ENCODE measurements around the gene NAMPT. TPM values are rescaled to one million over a fixed set of nuclear protein-coding genes. Genes with fewer than 3 reads are reported as not detected.

NAMPT gene
- total RNA-seq, 1 experiment from 2014 or later = 88.3 TPM

- DNase-seq (ENCODE audit: low read depth) = no peak
- in situ Hi-C loops (cut with HindIII; ENCODE audit: low pct_unique_long_range_greater_than_20kb, low sequenced_read_pairs) = no loop called here
Observed at GRCh38 chr7:106281585-106282318, 3.0 kb downstream of the NAMPT start.

- no peak for DNase-seq (ENCODE audit: low read depth)
- in situ Hi-C loops (cut with HindIII; ENCODE audit: low pct_unique_long_range_greater_than_20kb, low sequenced_read_pairs) = no loop called here
Observed at GRCh38 chr7:106281127-106281526, 3.7 kb downstream of the NAMPT start.

- DNase-seq (ENCODE audit: low read depth) = no peak
- in situ Hi-C loops (cut with HindIII; ENCODE audit: low pct_unique_long_range_greater_than_20kb, low sequenced_read_pairs) = no loop called here
Observed at GRCh38 chr7:106279425-106280197, 5.2 kb downstream of the NAMPT start.

- DNase-seq (ENCODE audit: low read depth) = no peak
- in situ Hi-C loops (cut with HindIII; ENCODE audit: low pct_unique_long_range_greater_than_20kb, low sequenced_read_pairs) = no loop called here
Observed at GRCh38 chr7:106278695-106279094, 6.1 kb downstream of the NAMPT start.

GRCh38 chr7:106277976-106278375 is 6.8 kb downstream of the NAMPT start:
- DNase-seq (ENCODE audit: low read depth) = no peak
- in situ Hi-C loops (cut with HindIII; ENCODE audit: low pct_unique_long_range_greater_than_20kb, low sequenced_read_pairs) = no loop called here

GRCh38 chr7:106276513-106276912 is 8.3 kb downstream of the NAMPT start:
- in situ Hi-C loops (cut with HindIII; ENCODE audit: low pct_unique_long_range_greater_than_20kb, low sequenced_read_pairs) = no loop called here
- DNase-seq (ENCODE audit: low read depth) = no peak

GRCh38 chr7:106273009-106273668 is 11.6 kb downstream of the NAMPT start:
- no peak for DNase-seq (ENCODE audit: low read depth)
- in situ Hi-C loops (cut with HindIII; ENCODE audit: low pct_unique_long_range_greater_than_20kb, low sequenced_read_pairs) = no loop called here

- no peak for DNase-seq (ENCODE audit: low read depth)
- in situ Hi-C loops (cut with HindIII; ENCODE audit: low pct_unique_long_range_greater_than_20kb, low sequenced_read_pairs) = no loop called here
Observed at GRCh38 chr7:106270122-106270977, 14.4 kb downstream of the NAMPT start.

- in situ Hi-C loops (cut with HindIII; ENCODE audit: low pct_unique_long_range_greater_than_20kb, low sequenced_read_pairs) = no loop called here
- DNase-seq (ENCODE audit: low read depth) = no peak
Observed at GRCh38 chr7:106269254-106269961, 15.4 kb downstream of the NAMPT start.

- in situ Hi-C loops (cut with HindIII; ENCODE audit: low pct_unique_long_range_greater_than_20kb, low sequenced_read_pairs) = no loop called here
- no peak for DNase-seq (ENCODE audit: low read depth)
Observed at GRCh38 chr7:106265133-106265532, 19.6 kb downstream of the NAMPT start.

- DNase-seq (ENCODE audit: low read depth) = no peak
- in situ Hi-C loops (cut with HindIII; ENCODE audit: low pct_unique_long_range_greater_than_20kb, low sequenced_read_pairs) = no loop called here
Observed at GRCh38 chr7:106262221-106262881, 22.4 kb downstream of the NAMPT start.

- in situ Hi-C loops (cut with HindIII; ENCODE audit: low pct_unique_long_range_greater_than_20kb, low sequenced_read_pairs) = no loop called here
- no peak for DNase-seq (ENCODE audit: low read depth)
Observed at GRCh38 chr7:106260136-106260561, 24.6 kb downstream of the NAMPT start.

GRCh38 chr7:106258789-106259188 is 26.0 kb downstream of the NAMPT start:
- DNase-seq (ENCODE audit: low read depth) = no peak
- in situ Hi-C loops (cut with HindIII; ENCODE audit: low pct_unique_long_range_greater_than_20kb, low sequenced_read_pairs) = no loop called here

- no peak for DNase-seq (ENCODE audit: low read depth)
- in situ Hi-C loops (cut with HindIII; ENCODE audit: low pct_unique_long_range_greater_than_20kb, low sequenced_read_pairs) = no loop called here
Observed at GRCh38 chr7:106257752-106258151, 27.0 kb downstream of the NAMPT start.

- no peak for DNase-seq (ENCODE audit: low read depth)
- in situ Hi-C loops (cut with HindIII; ENCODE audit: low pct_unique_long_range_greater_than_20kb, low sequenced_read_pairs) = no loop called here
Observed at GRCh38 chr7:106256144-106256543, 28.6 kb downstream of the NAMPT start.

GRCh38 chr7:106255246-106255645 is 29.5 kb downstream of the NAMPT start:
- in situ Hi-C loops (cut with HindIII; ENCODE audit: low pct_unique_long_range_greater_than_20kb, low sequenced_read_pairs) = no loop called here
- no peak for DNase-seq (ENCODE audit: low read depth)

GRCh38 chr7:106254525-106255116 is 30.2 kb downstream of the NAMPT start:
- DNase-seq (ENCODE audit: low read depth) = no peak
- in situ Hi-C loops (cut with HindIII; ENCODE audit: low pct_unique_long_range_greater_than_20kb, low sequenced_read_pairs) = no loop called here

Measured in Caki2 (cell line).